GM19438 (cell line): ENCODE data around the gene DTNB.
A peak's percentile ranks its signal among the peaks of the same experiment; 100 is the strongest.
"Not testable (repeated sequence)": the region's sequence is repeated elsewhere in the genome, so short reads cannot be mapped to it uniquely, and the experiment has no call there.

Source experiments
- ATAC-seq: cut with Tn5 transposase; IDR thresholded peaks from one replicate; pipeline ENCODE4 v1.9.1; 2021; ENCODE audit warnings: low read depth; ENCODE audit not compliant: unreplicated experiment

Gene DTNB

DNA sequence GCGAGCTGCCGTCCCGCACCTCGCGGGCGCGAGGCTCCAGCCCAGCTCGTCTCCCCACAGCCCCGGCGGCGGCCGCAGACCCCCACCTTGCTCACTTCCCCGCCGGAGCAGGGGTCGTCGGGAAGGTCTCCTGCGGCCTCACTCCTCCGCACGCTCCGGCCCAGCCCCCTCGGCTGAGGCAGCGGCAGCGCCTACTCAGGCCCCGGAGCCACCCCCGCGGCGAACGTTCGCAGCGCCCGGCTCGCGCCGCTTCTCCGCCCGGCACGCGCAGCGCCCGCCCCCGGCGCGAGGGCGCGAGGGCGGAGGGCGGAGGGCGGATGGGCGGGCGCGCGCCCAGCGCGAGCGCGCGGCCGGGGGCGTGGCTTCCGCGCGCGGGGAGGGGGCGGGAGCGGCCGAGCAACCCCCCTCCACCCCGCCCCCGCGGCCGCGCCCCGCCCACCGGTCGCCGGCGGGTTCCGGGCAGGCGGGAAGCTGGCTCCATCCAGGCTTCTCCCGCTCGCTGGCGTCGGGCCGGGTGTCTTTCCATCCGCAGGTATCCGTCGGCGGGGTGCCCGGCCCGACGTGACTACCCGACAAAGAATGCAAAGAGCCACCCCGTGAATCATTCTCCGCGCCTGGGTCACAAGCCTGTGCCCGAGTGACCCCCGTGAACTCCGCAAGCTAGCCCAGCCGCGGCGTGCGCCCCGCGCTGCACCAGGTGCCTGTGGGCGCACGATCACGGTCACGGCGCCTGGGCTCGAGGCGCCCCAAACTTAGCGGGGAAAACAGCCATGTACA, at the start of gene DTNB:
Gene DTNB (minus strand): TSS at position 278 of the 777 bp plus-strand sequence. CDS start 20,917 bp downstream, outside the sequence.
- peak; percentile 72 for ATAC-seq

- ATAC-seq, result no peak
These were observed 48.8 kb upstream of the DTNB start for GRCh38 chr2:25722224-25722623.

DNA sequence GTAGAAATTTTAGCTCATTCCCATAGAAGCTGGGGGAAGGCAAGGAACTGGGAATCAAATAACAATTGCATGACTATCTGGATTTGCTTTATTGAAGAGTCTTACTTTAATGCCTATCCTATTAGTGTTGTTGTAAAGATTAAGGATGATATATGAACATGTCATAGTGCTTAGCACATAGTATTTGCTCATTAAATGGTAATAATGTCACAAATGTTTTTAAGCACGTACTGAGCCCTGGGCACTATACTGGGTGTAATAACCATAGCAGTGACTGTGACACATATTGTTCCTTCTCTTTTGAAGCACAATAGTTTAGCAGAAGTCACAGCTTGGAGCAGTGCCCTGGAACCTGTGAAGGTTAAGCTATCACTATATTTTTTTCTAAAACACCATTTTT, 47.2 kb upstream of the DTNB start:
- ATAC-seq, result no peak

DNA sequence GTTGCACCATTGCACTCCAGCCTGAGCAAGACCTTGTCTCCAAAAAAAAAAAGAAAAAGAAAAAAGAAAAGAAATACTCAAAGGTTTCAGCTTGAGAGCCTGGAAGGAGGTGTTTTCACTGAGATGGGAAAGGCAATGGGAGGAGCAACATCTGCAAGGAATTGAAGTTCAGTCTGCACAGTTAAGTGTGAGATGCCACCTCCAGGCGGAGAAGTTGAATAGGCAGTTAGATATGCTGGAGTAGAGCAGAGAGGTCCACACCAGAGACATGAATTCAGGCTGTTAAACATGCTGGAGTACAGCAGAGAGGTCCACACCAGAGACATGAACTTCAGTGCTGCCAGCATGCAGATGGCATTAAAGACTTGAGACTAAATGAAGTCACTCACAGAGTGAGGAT, 41.4 kb upstream of the DTNB start:
- no peak for ATAC-seq

DNA sequence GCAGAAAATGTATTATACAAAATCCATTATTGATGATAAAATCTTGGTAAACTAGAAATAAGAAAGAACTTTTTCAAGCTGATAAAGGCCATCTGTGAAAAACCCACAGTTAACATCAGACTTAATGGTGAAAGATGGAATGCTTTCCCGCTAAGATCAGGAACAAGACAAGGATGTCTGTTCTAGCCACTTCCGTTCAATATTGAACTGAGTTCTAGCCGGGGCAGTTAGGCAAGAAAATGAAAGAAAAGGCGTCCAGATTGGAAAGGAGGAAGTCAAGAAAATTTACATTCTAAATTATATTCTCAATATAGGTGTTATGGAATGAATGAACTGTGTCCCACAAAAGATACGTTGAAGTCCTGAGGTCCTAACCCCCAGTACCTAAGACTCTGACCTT, 39.1 kb upstream of the DTNB start:
- ATAC-seq, result no peak

GRCh38 chr2:25711675-25712354, 38.4 kb upstream of the DTNB start:
- ATAC-seq, result no peak

- ATAC-seq, result no peak
These were observed 37.4 kb upstream of the DTNB start for GRCh38 chr2:25710750-25711149.

DNA sequence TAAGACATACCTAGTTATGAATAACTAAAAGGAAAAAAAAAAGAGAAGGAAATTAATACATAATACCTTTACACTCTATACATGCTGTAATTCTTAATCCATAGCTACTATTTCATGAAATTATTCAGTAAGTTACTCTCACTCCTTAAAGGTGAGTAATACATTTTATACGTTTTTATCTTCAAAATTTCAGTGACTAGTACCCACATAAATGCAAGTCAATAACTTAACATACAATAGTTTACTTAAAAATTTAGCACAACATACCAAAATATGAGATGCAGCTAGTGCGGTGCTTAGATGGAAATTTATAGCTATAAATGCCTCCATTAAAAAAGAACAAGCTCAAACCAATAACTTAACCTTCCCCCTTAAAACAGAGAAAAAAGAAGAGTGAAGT, 36.0 kb upstream of the DTNB start:
- no peak for ATAC-seq

GRCh38 chr2:25707927-25708590, 34.7 kb upstream of the DTNB start:
- ATAC-seq, result no peak

GRCh38 chr2:25705575-25705974, 32.2 kb upstream of the DTNB start:
- not testable (repeated sequence) for ATAC-seq

GRCh38 chr2:25701801-25702200, 28.4 kb upstream of the DTNB start:
- ATAC-seq, result no peak

GRCh38 chr2:25700221-25700660, 26.9 kb upstream of the DTNB start:
- ATAC-seq, result no peak

DNA sequence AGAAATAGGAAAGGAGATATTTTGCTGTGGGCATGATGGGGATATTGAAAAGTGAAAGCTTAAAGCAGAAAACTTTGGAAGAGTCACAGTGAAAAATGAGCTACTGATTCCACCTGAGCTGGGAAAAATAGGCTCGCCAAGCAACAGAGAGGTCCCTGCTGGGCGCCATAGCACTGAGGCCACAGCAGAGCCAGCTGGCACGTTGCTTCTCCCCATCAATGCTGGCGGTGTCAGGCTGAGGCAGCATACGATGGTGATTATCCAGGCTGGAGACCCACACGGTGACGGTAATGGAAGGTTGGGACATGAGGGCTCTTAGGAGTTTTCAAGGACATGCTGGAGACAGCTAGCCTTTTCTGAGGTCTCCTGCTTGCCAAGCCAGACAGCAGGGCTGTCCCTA, 25.8 kb upstream of the DTNB start:
- no peak for ATAC-seq

DNA sequence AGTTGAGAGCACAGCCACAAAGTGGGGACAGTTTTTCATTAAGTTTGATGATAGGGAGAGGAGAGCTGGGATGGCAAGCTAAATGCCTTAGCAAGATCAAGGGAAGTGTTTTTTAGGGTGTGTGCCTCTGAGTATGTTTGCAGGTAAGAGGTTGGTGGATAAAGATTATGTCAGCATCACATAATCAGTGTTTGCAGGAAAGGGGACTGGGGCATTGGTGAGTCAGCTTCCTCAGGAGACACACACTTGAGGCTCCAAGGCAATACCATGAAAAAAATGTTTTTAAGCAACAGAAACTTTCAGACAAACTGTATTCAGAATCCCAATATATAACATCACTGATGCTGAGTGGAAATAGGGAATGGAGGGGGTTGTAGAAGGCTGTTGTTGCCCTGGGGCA, 25.4 kb upstream of the DTNB start:
- ATAC-seq, result no peak

DNA sequence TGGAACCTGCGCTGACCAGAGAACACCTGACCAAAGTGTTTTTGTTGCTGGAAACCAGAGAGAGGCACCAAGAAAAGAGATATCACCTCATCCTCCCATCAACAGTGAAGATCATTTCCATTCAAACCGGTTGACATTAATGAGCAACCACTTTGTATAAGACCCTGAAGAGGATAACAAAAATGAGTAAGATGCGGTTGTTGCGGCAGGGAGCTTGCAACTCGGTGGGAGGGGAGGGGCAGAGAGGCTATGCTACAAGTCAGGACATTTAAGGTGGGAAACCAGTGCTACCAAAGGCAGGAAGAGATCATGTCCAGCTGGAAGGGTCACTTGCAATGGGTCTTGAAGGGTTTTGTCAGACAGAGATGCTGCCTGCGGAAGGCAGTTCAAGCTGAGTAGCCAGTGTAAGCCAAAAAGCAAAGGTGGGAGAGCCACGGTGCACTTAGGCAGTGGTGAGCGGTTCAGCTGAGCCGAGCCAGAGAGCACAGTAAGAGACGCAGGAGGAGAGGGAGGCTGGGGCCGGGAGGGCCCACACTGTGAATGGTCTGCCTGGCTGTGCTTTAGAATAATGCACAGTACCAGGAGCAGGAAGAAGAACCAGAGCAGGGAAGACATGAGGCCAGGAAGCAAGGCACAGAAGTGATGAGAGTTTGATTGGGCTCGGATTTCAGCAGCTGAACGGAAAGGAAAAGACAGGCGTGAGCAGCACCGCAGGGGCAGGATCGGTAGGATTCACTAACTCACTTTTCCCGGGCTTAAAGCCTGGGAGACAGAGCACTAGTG, 24.4 kb upstream of the DTNB start:
- ATAC-seq, result no peak

- ATAC-seq, result no peak
These were observed 19.5 kb upstream of the DTNB start for GRCh38 chr2:25692737-25693445.

DNA sequence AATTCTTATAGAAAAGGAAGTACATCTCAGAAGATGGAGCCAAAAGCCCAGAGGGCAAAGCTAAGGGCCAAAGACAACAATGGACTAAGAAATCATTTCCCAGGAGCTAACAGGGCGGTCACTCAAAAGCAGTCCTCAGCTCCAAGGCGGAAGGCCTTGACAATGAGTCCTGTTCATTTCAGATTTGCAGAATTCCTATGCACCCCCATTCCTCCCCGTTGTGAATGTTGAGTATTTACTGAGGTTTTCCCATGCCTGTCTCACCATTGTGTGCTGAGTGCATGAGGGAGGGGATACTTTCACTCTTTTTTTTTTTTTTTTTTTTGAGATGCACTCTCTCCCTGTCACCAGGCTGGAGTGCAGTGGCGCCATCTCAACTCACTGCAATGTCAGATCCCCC, 18.8 kb upstream of the DTNB start:
- ATAC-seq, result no peak

DNA sequence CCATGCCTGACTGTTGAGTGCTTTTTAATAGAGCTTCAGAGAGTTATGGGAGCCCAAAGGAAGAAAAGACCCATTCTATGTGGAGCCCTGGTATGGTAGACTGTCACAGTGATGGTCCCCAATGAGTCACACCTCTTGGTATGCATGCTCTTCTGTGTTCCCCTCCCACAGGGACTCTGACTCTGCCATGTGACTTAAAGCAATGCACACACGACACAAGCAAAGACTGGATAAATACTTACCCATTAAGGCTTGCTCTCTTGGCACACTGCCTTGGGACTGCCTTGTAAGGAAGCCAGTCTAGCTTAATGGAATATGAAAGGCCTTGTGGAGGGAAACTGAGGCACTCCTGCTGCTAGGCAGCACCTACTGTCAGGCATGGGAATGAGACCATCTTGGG, 16.7 kb upstream of the DTNB start:
- no peak for ATAC-seq

DNA sequence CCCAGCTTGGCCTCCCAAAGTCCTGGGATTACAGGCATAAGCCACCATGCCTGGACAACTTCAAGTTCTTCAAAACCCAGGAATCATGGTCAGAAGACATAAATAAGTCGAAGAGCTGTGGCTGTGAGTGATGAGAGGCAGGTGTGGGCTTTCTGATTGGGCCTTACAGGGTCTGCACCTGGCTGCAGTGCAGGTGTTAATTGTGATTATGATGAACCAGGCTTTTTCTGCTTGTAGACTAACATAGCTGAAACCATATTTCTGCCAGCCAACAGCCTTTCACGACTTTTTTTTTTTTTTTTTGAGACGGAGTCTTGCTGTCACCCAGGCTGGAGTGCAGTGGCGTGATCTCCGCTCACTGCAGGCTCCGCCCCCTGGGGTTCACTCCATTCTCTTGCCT, 14.9 kb upstream of the DTNB start:
- ATAC-seq, result no peak

GRCh38 chr2:25685741-25686140, 12.4 kb upstream of the DTNB start:
- no peak for ATAC-seq
